Spleen (tissue), 11 donors: ENCODE measurements around the gene MRPL14. TPM values are rescaled to one million over a fixed set of nuclear protein-coding genes. Genes with fewer than 3 reads are reported as not detected.
A peak's percentile ranks its signal among the peaks of the same experiment; 100 is the strongest.

ENCODE experiments used
- DNase-seq: peaks from one replicate; pipeline ENCODE4 v3.0.0-alpha.2; 2020
- H3K27ac ChIP-seq, 8 donors: fragments of 200-600 bp; sonication (generic) in 7 of 8; 1 replicate in 4 of 8; 2 replicates in 4 of 8; pipeline versions ENCODE4 v1.5.0 to v1.8.0; 2016 to 2021; ENCODE audit warnings: inconsistent platforms in 4 of 8, mild to moderate bottlenecking in 4 of 8, moderate library complexity in 1 of 8
- H3K27me3 ChIP-seq, 7 donors: fragments of 200-600 bp; sonication (generic) in 6 of 7; replicated peaks in 1 of 7; 1 replicate in 4 of 7; 2 replicates in 3 of 7; pipeline versions ENCODE4 v1.5.0 to v1.8.0; 2016 to 2021; ENCODE audit warnings: inconsistent platforms in 3 of 7, mild to moderate bottlenecking in 1 of 7
- H3K36me3 ChIP-seq, 6 donors: fragments of 200-600 bp; sonication (generic) in 5 of 6; 1 replicate in 4 of 6; 2 replicates in 2 of 6; pipeline versions ENCODE4 v1.5.0 to v1.8.0; 2016 to 2021; ENCODE audit warnings: inconsistent platforms in 2 of 6
- H3K4me1 ChIP-seq, 6 donors: fragments of 200-600 bp; sonication (generic) in 5 of 6; 1 replicate in 3 of 6; 2 replicates in 3 of 6; pipeline versions ENCODE4 v1.5.0 to v1.8.0; 2016 to 2021; ENCODE audit warnings: inconsistent platforms in 3 of 6
- H3K4me3 ChIP-seq, 8 donors: fragments of 200-600 bp; sonication (generic) in 7 of 8; 1 replicate in 4 of 8; 2 replicates in 4 of 8; pipeline versions ENCODE4 v1.5.0 to v1.8.0; 2016 to 2021; ENCODE audit warnings: inconsistent platforms in 4 of 8, mild to moderate bottlenecking in 4 of 8, moderate library complexity in 2 of 8
- H3K9me3 ChIP-seq, 8 donors: fragments of 200-600 bp; sonication (generic) in 7 of 8; 1 replicate in 4 of 8; 2 replicates in 4 of 8; pipeline versions ENCODE4 v1.5.0 to v1.8.0; 2016 to 2021; ENCODE audit warnings: inconsistent platforms in 4 of 8
- CTCF ChIP-seq, 11 experiments: fragments of 200-600 bp in 7 of 11; fragments of 450-650 bp in 4 of 11; sonication (generic) in 4 of 11; IDR thresholded peaks in 8 of 11; conservative IDR thresholded peaks in 3 of 11; 1 replicate in 7 of 11; 2 replicates in 4 of 11; pipeline versions ENCODE4 v1.4.0 to v1.8.0; 2016 to 2021; ENCODE audit warnings: antibody characterized with exemption in 11 of 11, inconsistent platforms in 4 of 11, mild to moderate bottlenecking in 1 of 11
- POLR2A ChIP-seq, 3 donors: fragments of 450-650 bp; IDR thresholded peaks; one replicate each; pipeline ENCODE4 v1.5.1; 2017; ENCODE audit warnings: antibody characterized with exemption in 3 of 3, mild to moderate bottlenecking in 1 of 3
- POLR2AphosphoS5 ChIP-seq, 3 donors: sonication (generic); formaldehyde crosslinking; IDR thresholded peaks; one replicate each; pipeline ENCODE4 v1.5.1; 2017; ENCODE audit warnings: antibody characterized with exemption in 3 of 3
- WGBS, 5 donors: extraction: QIAGEN DNeasy Blood & Tissue Kit in 3 of 5; methylation state at CpG; one replicate each; pipeline versions ENCODE4 v1.1.5 to v1.1.7; 2013 to 2018; 5-methylcytosine and 5-hydroxymethylcytosine counted together
- intact Hi-C: fragments of 100-400 bp; cut with DNase I; formaldehyde crosslinking; loops from one replicate; pipeline ENCODE4 v1.15.0; 2023; ENCODE audit warnings: low total_unique reads
- polyA plus RNA-seq, 3 donors: library from polyadenylated mRNA; stranded (reverse); fragments of 200-250 nt; gene quantifications; one replicate each; pipeline ENCODE4 v1.2.1, GENCODE V29; 2013
- total RNA-seq, 7 donors: library from RNA; depleted of rRNA in 3 of 7; stranded (reverse); fragments of >200 nt in 3 of 7; fragmentation: NEBNext Ultra II Directional in 4 of 7; extraction: Animal tissue kit (Norgen Biotek cat#: 25700) in 4 of 7; gene quantifications; one replicate each; pipeline versions ENCODE4 v1.1.0 to v1.2.1, GENCODE V29; 2016 to 2021
- donor health status: healthy with polysubstance abuse.
- donor health status: DM: no; HTN: no; CAD: no; lungs with moderate emphysema.
- donor health status: DM: no; HTN: no; CAD: no.
- donor health status: Bipolar disorder and iron deficiency.
- donor health status: healthy.
- donor health status: DM: no; HTN: no; CAD: no.
- donor health status: DM: yes; HTN: yes; CAD: no.

MRPL14 gene
- total and polyA plus RNA-seq, 10 donors = 20.2 to 55.3 (median 27.3) TPM

- no peaks in the 10 kb centered on the region for H3K9me3 ChIP-seq
- no peak for DNase-seq
- no peaks in the 10 kb centered on the region for H3K27me3 ChIP-seq
- intact Hi-C loops = no loop called here
- H3K4me3 ChIP-seq = no peak overlapping the region
- TF ChIP-seq POLR2AphosphoS5 (IDR thresholded peaks at IDR 0.05) (peak in 1 of 3 donors; percentile 28), CTCF (IDR thresholded peaks at IDR 0.05 in 8 of 11, conservative IDR thresholded peaks at IDR 0.05 in 3 of 11) (no peak), POLR2A (IDR thresholded peaks at IDR 0.05) (no peak)
- H3K4me1 ChIP-seq = peaks cover 0 to 36% (median 16%) of the 10 kb centered on the region in 6 donors
- WGBS, 5 donors = 75 to 91% (median 84%) methylated on average over 10 of the region's 10 CpGs
- peaks cover 3 to 100% (median 43%) of the 10 kb centered on the region in 6 donors for H3K36me3 ChIP-seq
- no peak overlapping the region for H3K27ac ChIP-seq
Measured at GRCh38 chr6:44109212-44109611, 18.0 kb downstream of the MRPL14 start.

DNA sequence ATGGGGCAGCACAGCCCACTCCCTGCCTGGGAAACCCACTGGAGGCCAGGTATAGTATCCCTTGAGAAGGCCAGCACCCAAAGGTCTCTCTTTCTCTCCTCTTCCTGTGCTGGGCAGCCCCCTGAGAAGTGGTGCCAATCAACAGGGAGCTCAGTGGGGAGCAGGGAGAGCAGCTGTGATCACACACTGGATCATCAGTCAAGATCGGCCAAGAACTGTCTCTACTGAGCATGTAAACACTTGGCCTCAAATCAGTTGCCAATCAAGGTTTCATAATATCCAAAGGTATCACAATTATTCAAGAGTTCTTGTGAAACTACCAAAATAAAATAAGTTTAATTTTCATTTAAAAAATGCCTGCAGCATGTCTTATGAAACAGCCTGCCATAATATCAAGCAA, 18.8 kb downstream of the MRPL14 start:
- Histone ChIP-seq H3K36me3 (peaks cover 0 to 100% (median 37%) of the 10 kb centered on the region in 6 donors), H3K27me3 (no peaks in the 10 kb centered on the region), H3K4me1 (peaks cover 0 to 36% (median 23%) of the 10 kb centered on the region in 6 donors), H3K4me3 (no peak overlapping the region), H3K27ac (no peak overlapping the region), H3K9me3 (no peaks in the 10 kb centered on the region)
- intact Hi-C loops = no loop called here
- no peak for DNase-seq
- TF ChIP-seq POLR2A (IDR thresholded peaks at IDR 0.05) (no peak), CTCF (IDR thresholded peaks at IDR 0.05 in 8 of 11, conservative IDR thresholded peaks at IDR 0.05 in 3 of 11) (no peak), POLR2AphosphoS5 (IDR thresholded peaks at IDR 0.05) (no peak)
- WGBS, 5 donors = 0 to 94% (median 85%) methylated on average over 1 of the region's 1 CpG

GRCh38 chr6:44107017-44107416, 20.2 kb downstream of the MRPL14 start:
- intact Hi-C loops = no loop called here
- Histone ChIP-seq H3K9me3 (no peaks in the 10 kb centered on the region), H3K4me1 (peaks cover 0 to 33% (median 23%) of the 10 kb centered on the region in 6 donors), H3K27ac (no peak overlapping the region), H3K4me3 (no peak overlapping the region), H3K27me3 (no peaks in the 10 kb centered on the region), H3K36me3 (peaks cover 0 to 90% (median 25%) of the 10 kb centered on the region in 6 donors)
- DNase-seq = no peak
- WGBS, 5 donors = 87 to 98% (median 94%) methylated on average over 5 of the region's 5 CpGs
- no peak for TF ChIP-seq CTCF (IDR thresholded peaks at IDR 0.05 in 8 of 11, conservative IDR thresholded peaks at IDR 0.05 in 3 of 11)
- TF ChIP-seq POLR2AphosphoS5 (IDR thresholded peaks at IDR 0.05) = no peak
- TF ChIP-seq POLR2A (IDR thresholded peaks at IDR 0.05) = no peak

GRCh38 chr6:44105993-44106740, 21.1 kb downstream of the MRPL14 start:
- TF ChIP-seq POLR2A (IDR thresholded peaks at IDR 0.05) = no peak
- no peak for TF ChIP-seq CTCF (IDR thresholded peaks at IDR 0.05 in 8 of 11, conservative IDR thresholded peaks at IDR 0.05 in 3 of 11)
- no peak for TF ChIP-seq POLR2AphosphoS5 (IDR thresholded peaks at IDR 0.05)
- Histone ChIP-seq H3K9me3 (no peaks in the 10 kb centered on the region), H3K27me3 (no peaks in the 10 kb centered on the region), H3K36me3 (peaks cover 0 to 82% (median 18%) of the 10 kb centered on the region in 6 donors), H3K4me3 (no peak overlapping the region), H3K27ac (peak overlapping the region in 1 of 8 donors; percentile 69), H3K4me1 (peaks cover 0 to 33% (median 23%) of the 10 kb centered on the region in 6 donors)
- DNase-seq = no peak
- intact Hi-C loops = no loop called here
- 88 to 97% (median 93%) methylated on average over 3 of the region's 3 CpGs for WGBS, 5 donors
